Nephron (organoid): Measurements from ENCODE around the gene STAT5A.
"Not testable (repeated sequence)": the region's sequence is repeated elsewhere in the genome, so short reads cannot be mapped to it uniquely, and the experiment has no call there.

Experiments
- H3K27ac Mint-ChIP-seq, 3 experiments: 2 replicates each; pipeline ENCODE4 v1.8.0; 2020; ENCODE audit warnings: mixed read lengths in 3 of 3, mild to moderate bottlenecking in 2 of 3, moderate library complexity in 1 of 3
- H3K27me3 Mint-ChIP-seq: 2 replicates; pipeline ENCODE4 v1.8.0; 2021; ENCODE audit warnings: low read depth, mild to moderate bottlenecking, moderate library complexity, mixed read lengths
- H3K36me3 Mint-ChIP-seq: 2 replicates; pipeline ENCODE4 v1.8.0; 2020; ENCODE audit warnings: low read depth, mixed read lengths
- H3K4me1 Mint-ChIP-seq: 2 replicates; pipeline ENCODE4 v1.8.0; 2020; ENCODE audit warnings: mixed read lengths
- H3K4me3 Mint-ChIP-seq, 3 experiments: 2 replicates each; pipeline ENCODE4 v1.8.0; 2020; ENCODE audit warnings: mild to moderate bottlenecking in 3 of 3, mixed read lengths in 3 of 3, moderate library complexity in 2 of 3
- H3K9me3 Mint-ChIP-seq: 2 replicates; pipeline ENCODE4 v1.8.0; 2020; ENCODE audit warnings: mixed read lengths
- CTCF ChIP-seq, 3 experiments: fragments of 200-600 bp; sonication (generic); IDR thresholded peaks; one replicate each; pipeline ENCODE4 v1.5.0; 2021; ENCODE audit warnings: antibody characterized with exemption in 3 of 3; ENCODE audit not compliant: unreplicated experiment in 3 of 3

Gene STAT5A

GRCh38 chr17:42252597-42253550, 35.4 kb upstream of the STAT5A start:
- Mint-ChIP-seq H3K4me1 (peaks cover 13% of the 10 kb centered on the region), H3K27me3 (no peaks in the 10 kb centered on the region), H3K27ac (no peak overlapping the region), H3K36me3 (no peaks in the 10 kb centered on the region), H3K9me3 (no peaks in the 10 kb centered on the region), H3K4me3 (no peak overlapping the region)
- TF ChIP-seq CTCF (IDR thresholded peaks at IDR 0.05; ENCODE audit: unreplicated experiment in 3 of 3): no peak

GRCh38 chr17:42253578-42253977, 34.7 kb upstream of the STAT5A start:
- Mint-ChIP-seq H3K36me3 (no peaks in the 10 kb centered on the region), H3K27me3 (no peaks in the 10 kb centered on the region), H3K9me3 (no peaks in the 10 kb centered on the region), H3K4me1 (peaks cover 10% of the 10 kb centered on the region), H3K4me3 (no peak overlapping the region), H3K27ac (no peak overlapping the region)
- no peak for TF ChIP-seq CTCF (IDR thresholded peaks at IDR 0.05; ENCODE audit: unreplicated experiment in 3 of 3)

- peaks cover 5% of the 10 kb centered on the region for H3K4me1 Mint-ChIP-seq
- H3K9me3 Mint-ChIP-seq: no peaks in the 10 kb centered on the region
- H3K27ac Mint-ChIP-seq: no peak overlapping the region
- H3K27me3 Mint-ChIP-seq: no peaks in the 10 kb centered on the region
- no peaks in the 10 kb centered on the region for H3K36me3 Mint-ChIP-seq
- H3K4me3 Mint-ChIP-seq: no peak overlapping the region
- no peak for TF ChIP-seq CTCF (IDR thresholded peaks at IDR 0.05; ENCODE audit: unreplicated experiment in 3 of 3)
These were observed 32.9 kb upstream of the STAT5A start for GRCh38 chr17:42255445-42255844.

GRCh38 chr17:42260318-42260717, 28.0 kb upstream of the STAT5A start:
- Mint-ChIP-seq H3K27ac (no peak overlapping the region), H3K27me3 (no peaks in the 10 kb centered on the region), H3K4me1 (no peaks in the 10 kb centered on the region), H3K9me3 (no peaks in the 10 kb centered on the region), H3K36me3 (no peaks in the 10 kb centered on the region), H3K4me3 (no peak overlapping the region)
- no peak for TF ChIP-seq CTCF (IDR thresholded peaks at IDR 0.05; ENCODE audit: unreplicated experiment in 3 of 3)

- H3K27me3 Mint-ChIP-seq, H3K9me3 Mint-ChIP-seq, H3K4me3 Mint-ChIP-seq, H3K27ac Mint-ChIP-seq, H3K4me1 Mint-ChIP-seq, H3K36me3 Mint-ChIP-seq: not testable (repeated sequence)
These were observed 23.9 kb upstream of the STAT5A start for GRCh38 chr17:42264366-42264765.

GRCh38 chr17:42266462-42266861, 21.8 kb upstream of the STAT5A start:
- peaks cover 3% of the 10 kb centered on the region for H3K36me3 Mint-ChIP-seq
- no peaks in the 10 kb centered on the region for H3K9me3 Mint-ChIP-seq
- no peak for TF ChIP-seq CTCF (IDR thresholded peaks at IDR 0.05; ENCODE audit: unreplicated experiment in 3 of 3)
- H3K27ac Mint-ChIP-seq: no peak overlapping the region
- H3K4me3 Mint-ChIP-seq: no peak overlapping the region
- H3K4me1 Mint-ChIP-seq: no peaks in the 10 kb centered on the region
- no peaks in the 10 kb centered on the region for H3K27me3 Mint-ChIP-seq
